GM23248 (cell line): ENCODE data around the gene CASP3. TPM values are rescaled to one million over a fixed set of nuclear protein-coding genes. Genes with fewer than 3 reads are reported as not detected.
"Not testable (repeated sequence)": the region's sequence is repeated elsewhere in the genome, so short reads cannot be mapped to it uniquely, and the experiment has no call there.

Experiments used
- DNase-seq: peaks from one replicate; pipeline ENCODE4 v3.0.0-alpha.2; 2015
- H2AFZ ChIP-seq: fragments of 200-600 bp; sonication (generic); 2 replicates; pipeline ENCODE4 v1.6.1; 2016; ENCODE audit warnings: antibody characterized with exemption
- H3F3A ChIP-seq: fragments of 200-600 bp; sonication (generic); 2 replicates; pipeline ENCODE4 v1.6.1; 2016; ENCODE audit warnings: mild to moderate bottlenecking, antibody characterized with exemption, mixed run types; ENCODE audit not compliant: insufficient read depth
- H3K27ac ChIP-seq: fragments of 200-600 bp; sonication (generic); 2 replicates; pipeline ENCODE4 v1.5.1; 2016; ENCODE audit warnings: mild to moderate bottlenecking
- H3K27me3 ChIP-seq: fragments of 200-600 bp; sonication (generic); replicated peaks from 2 replicates; pipeline ENCODE4 v1.6.1; 2016; ENCODE audit warnings: mild to moderate bottlenecking; ENCODE audit not compliant: insufficient read depth
- H3K36me3 ChIP-seq: fragments of 200-600 bp; sonication (generic); 2 replicates; pipeline ENCODE4 v1.6.1; 2016; ENCODE audit warnings: low read depth, mild to moderate bottlenecking
- H3K4me1 ChIP-seq: fragments of 200-600 bp; sonication (generic); 2 replicates; pipeline ENCODE4 v1.6.1; 2016; ENCODE audit warnings: mild to moderate bottlenecking; ENCODE audit not compliant: insufficient read depth
- H3K4me2 ChIP-seq: fragments of 200-600 bp; sonication (generic); one replicate; pipeline ENCODE4 v1.6.1; 2016; ENCODE audit warnings: mild to moderate bottlenecking; ENCODE audit not compliant: unreplicated experiment
- H3K4me3 ChIP-seq: fragments of 200-600 bp; sonication (generic); 2 replicates; pipeline ENCODE4 v1.5.1; 2016; ENCODE audit warnings: mild to moderate bottlenecking
- H3K79me2 ChIP-seq: fragments of 200-600 bp; sonication (generic); 2 replicates; pipeline ENCODE4 v1.6.1; 2016; ENCODE audit warnings: mild to moderate bottlenecking; ENCODE audit not compliant: insufficient read depth
- H3K9ac ChIP-seq: fragments of 200-600 bp; sonication (generic); 2 replicates; pipeline ENCODE4 v1.6.1; 2016; ENCODE audit warnings: mild to moderate bottlenecking
- H3K9me2 ChIP-seq: fragments of 200-600 bp; sonication (generic); 2 replicates; pipeline ENCODE4 v1.6.1; 2016; ENCODE audit warnings: mixed run types, mild to moderate bottlenecking, moderate library complexity; ENCODE audit not compliant: insufficient read depth
- H3K9me3 ChIP-seq: fragments of 200-600 bp; sonication (generic); one replicate; pipeline ENCODE4 v1.6.1; 2017; ENCODE audit warnings: low read depth
- H4K20me1 ChIP-seq: fragments of 200-600 bp; sonication (generic); 2 replicates; pipeline ENCODE4 v1.6.0; 2016; ENCODE audit not compliant: insufficient read depth
- EZH2 ChIP-seq: fragments of 200-600 bp; sonication (generic); IDR thresholded peaks from 2 replicates; pipeline ENCODE4 v1.6.1; 2018; ENCODE audit warnings: antibody characterized with exemption, mild to moderate bottlenecking; ENCODE audit not compliant: insufficient read depth, poor library complexity, severe bottlenecking
- EZH2phosphoT487 ChIP-seq: fragments of 200-600 bp; sonication (generic); IDR thresholded peaks from 2 replicates; pipeline ENCODE4 v1.6.1; 2018; ENCODE audit warnings: antibody characterized with exemption, moderate library complexity, mild to moderate bottlenecking, low read depth; ENCODE audit not compliant: insufficient read depth
- WGBS, 2 experiments: methylation state at CpG; one replicate each; pipeline ENCODE4 v1.1.6; 2015 to 2017; ENCODE audit warnings: low lambda C conversion rate in 2 of 2, low coverage in 1 of 2; ENCODE audit errors: missing lambda C conversion rate in 2 of 2; 5-methylcytosine and 5-hydroxymethylcytosine counted together
- in situ Hi-C: fragments of 300-500 bp; cut with MboI; formaldehyde crosslinking; loops from 2 replicates; pipeline ENCODE4 v1.15.0; 2020
- polyA plus RNA-seq: library from polyadenylated mRNA; unstranded; fragments of >200 nt; fragmentation: Nextera tagmentation; extraction: Ambion mirVana; gene quantifications from 2 replicates; pipeline ENCODE4 v1.2.1, GENCODE V29; 2016
- total RNA-seq: library from RNA; depleted of rRNA; stranded (reverse); fragments of >200 nt; shearing (Covaris generic); gene quantifications from 2 replicates; pipeline ENCODE4 v1.2.3, GENCODE V29; 2014

Gene CASP3
- total and polyA plus RNA-seq, 2 experiments from 2014 or later, result 50.7 to 53.4 TPM

DNA sequence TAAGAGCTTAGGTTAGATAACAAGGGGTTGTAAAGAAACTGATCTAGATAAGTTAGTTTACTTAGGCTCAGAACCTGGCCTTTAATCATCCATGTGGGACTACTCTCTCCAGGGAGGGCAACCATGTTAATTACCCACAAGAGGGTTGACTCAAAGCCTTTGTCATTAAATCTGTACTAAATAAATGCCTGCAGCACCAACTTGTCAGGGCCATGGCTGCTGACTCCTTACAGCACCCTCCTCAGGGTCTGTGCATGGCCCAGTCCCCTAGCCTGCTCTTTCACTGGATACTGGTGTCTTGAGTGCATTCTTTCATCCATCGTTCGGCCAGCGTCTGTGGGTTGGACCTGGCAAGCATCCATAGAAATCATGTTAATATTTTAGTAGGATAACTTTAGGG lies 34.7 kb downstream of the CASP3 start:
- Histone ChIP-seq H3F3A (no peaks in the 10 kb centered on the region), H3K9me3 (no peaks in the 10 kb centered on the region), H3K27ac (no peak overlapping the region), H3K9me2 (no peaks in the 10 kb centered on the region), H4K20me1 (no peaks in the 10 kb centered on the region), H3K9ac (no peak overlapping the region), H3K27me3 (no peaks in the 10 kb centered on the region), H3K4me1 (no peaks in the 10 kb centered on the region), H3K36me3 (no peaks in the 10 kb centered on the region), H2AFZ (no peak overlapping the region), H3K4me2 (no peak overlapping the region), H3K4me3 (no peak overlapping the region), H3K79me2 (no peaks in the 10 kb centered on the region)
- in situ Hi-C loops, result no loop called here
- WGBS, 2 experiments, result 83 to 86% methylated on average over 3 of the region's 3 CpGs
- DNase-seq, result no peak
- TF ChIP-seq EZH2phosphoT487 (no peak), EZH2 (no peak)

DNA sequence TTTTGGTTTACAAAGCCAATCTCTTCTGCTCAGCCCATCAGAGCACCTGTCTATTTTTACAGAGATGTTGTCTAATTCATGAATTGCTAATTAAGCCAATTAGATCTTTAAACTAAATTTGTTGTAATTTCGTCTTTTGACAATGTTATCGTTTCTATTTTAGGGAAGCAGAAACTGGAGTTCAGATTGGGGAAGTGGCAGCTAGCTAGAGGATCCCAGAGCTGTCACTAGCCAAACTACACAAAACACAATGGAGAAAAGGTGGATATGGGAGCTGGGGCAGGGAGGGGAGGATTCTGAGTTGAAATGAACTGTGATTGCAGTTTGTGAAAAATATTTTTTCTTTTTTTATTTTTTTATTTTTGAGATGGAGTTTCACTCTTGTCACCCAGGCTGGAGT lies 35.8 kb downstream of the CASP3 start:
- in situ Hi-C loops, result no loop called here
- Histone ChIP-seq H3K4me2 (no peak overlapping the region), H3K9me3 (no peaks in the 10 kb centered on the region), H4K20me1 (no peaks in the 10 kb centered on the region), H3K27ac (no peak overlapping the region), H3K36me3 (no peaks in the 10 kb centered on the region), H3K9me2 (no peaks in the 10 kb centered on the region), H2AFZ (no peak overlapping the region), H3K27me3 (no peaks in the 10 kb centered on the region), H3K9ac (no peak overlapping the region), H3K79me2 (no peaks in the 10 kb centered on the region), H3F3A (no peaks in the 10 kb centered on the region), H3K4me1 (no peaks in the 10 kb centered on the region), H3K4me3 (no peak overlapping the region)
- 43 to 62% methylated on average over 2 of the region's 2 CpGs for WGBS, 2 experiments
- no peak for TF ChIP-seq EZH2
- no peak for TF ChIP-seq EZH2phosphoT487
- DNase-seq, result no peak

DNA sequence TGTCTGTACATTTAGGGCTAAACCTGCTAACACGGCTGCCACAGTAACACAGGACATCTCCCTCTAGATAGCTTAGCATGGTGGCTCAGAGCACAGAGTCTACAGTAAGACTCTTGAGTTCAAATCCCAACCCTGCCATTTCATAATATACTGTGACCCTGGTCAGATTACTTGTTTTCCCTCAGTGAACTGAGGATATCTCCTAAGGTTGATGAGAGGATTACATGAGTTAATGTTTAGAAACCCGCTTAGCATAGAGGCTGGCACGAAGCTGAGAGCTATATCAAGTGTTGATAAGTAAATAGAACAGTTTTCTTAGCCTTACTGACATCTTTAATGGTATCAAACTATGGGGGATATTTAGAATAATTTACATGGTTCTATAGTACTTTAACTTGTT lies 37.2 kb downstream of the CASP3 start:
- in situ Hi-C loops, result no loop called here
- Histone ChIP-seq H3K9ac (no peak overlapping the region), H3K27me3 (no peaks in the 10 kb centered on the region), H3F3A (no peaks in the 10 kb centered on the region), H3K4me2 (no peak overlapping the region), H3K9me3 (no peaks in the 10 kb centered on the region), H2AFZ (no peak overlapping the region), H3K36me3 (no peaks in the 10 kb centered on the region), H3K4me1 (no peaks in the 10 kb centered on the region), H3K9me2 (no peaks in the 10 kb centered on the region), H4K20me1 (no peaks in the 10 kb centered on the region), H3K79me2 (no peaks in the 10 kb centered on the region), H3K4me3 (no peak overlapping the region), H3K27ac (no peak overlapping the region)
- WGBS, 2 experiments, result 42 to 43% methylated on average over 3 of the region's 3 CpGs
- DNase-seq, result no peak
- TF ChIP-seq EZH2 (no peak), EZH2phosphoT487 (no peak)

DNA sequence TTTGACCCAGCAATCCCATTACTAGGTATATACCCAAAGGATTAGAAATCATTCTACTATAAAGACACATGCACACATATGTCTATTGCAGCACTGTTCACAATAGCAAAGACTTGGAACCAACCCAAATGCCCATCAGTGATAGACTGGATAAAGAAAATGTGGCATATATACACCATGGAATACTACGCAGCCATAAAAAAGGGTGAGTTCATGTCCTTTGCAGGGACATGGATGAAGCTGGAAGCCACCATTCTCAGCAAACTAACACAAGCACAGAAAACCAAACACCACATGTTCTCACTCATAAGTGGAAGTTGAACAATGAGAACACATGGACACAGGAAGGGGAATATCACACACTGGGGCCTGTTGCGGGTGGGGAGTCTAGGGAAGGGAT lies 41.8 kb downstream of the CASP3 start:
- H3K4me2 ChIP-seq, H3K4me1 ChIP-seq, H3K9me3 ChIP-seq, H3F3A ChIP-seq, H3K9ac ChIP-seq, H2AFZ ChIP-seq, H3K27me3 ChIP-seq, H3K79me2 ChIP-seq, in situ Hi-C loops, H3K4me3 ChIP-seq, H4K20me1 ChIP-seq, DNase-seq, H3K36me3 ChIP-seq, H3K27ac ChIP-seq, H3K9me2 ChIP-seq: not testable (repeated sequence)
- 44 to 54% methylated on average over 2 of the region's 2 CpGs for WGBS, 2 experiments

DNA sequence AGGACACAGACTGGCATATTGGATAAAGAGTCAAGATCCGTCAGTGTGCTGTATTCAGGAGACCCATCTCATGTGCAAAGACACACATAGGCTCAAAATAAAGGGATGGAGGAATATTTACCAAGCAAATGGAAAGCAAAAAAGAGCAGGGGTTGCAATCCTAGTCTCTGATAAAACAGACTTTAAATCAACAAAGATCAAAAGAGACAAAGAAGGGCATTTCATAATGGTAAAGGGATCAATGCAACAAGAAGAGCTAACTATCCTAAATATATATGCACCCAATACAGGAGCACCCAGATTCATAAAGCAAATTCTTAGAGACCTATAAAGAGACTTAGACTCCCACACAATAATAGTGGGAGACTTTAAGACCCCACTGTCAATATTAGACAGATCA lies 46.4 kb downstream of the CASP3 start:
- H3K79me2 ChIP-seq, H3K27ac ChIP-seq, H2AFZ ChIP-seq, H3K9me2 ChIP-seq, H3K4me3 ChIP-seq, H3K4me2 ChIP-seq, H3K9me3 ChIP-seq, H3K4me1 ChIP-seq, H3K27me3 ChIP-seq, DNase-seq, in situ Hi-C loops, H3K9ac ChIP-seq, H3K36me3 ChIP-seq, H3F3A ChIP-seq, H4K20me1 ChIP-seq: not testable (repeated sequence)
- 0% methylated on average over 1 of the region's 1 CpG for WGBS, 2 experiments

DNA sequence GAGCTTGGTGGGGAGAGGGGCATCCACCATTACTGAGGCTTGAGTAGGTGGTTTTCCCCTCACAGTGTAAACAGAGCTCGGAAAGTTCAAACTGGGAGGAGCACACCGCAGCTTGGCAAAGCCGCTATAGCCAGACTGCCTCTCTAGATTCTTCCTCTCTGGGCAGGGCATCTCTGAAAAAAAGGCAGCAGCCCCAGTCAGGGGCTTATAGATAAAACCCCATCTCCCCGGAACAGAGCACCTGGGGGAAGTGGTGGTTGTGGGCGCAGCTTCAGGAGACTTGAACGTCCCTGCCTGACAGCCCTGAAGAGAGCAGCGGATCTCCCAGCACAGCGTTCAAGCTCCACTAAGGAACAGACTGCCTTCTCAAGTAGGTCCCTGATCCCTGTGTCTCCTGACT lies 48.3 kb downstream of the CASP3 start:
- H3K4me2 ChIP-seq, DNase-seq, H3K9ac ChIP-seq, H3K9me2 ChIP-seq, H3K79me2 ChIP-seq, H3K4me3 ChIP-seq, in situ Hi-C loops, H4K20me1 ChIP-seq, H2AFZ ChIP-seq, H3F3A ChIP-seq, H3K9me3 ChIP-seq, H3K27me3 ChIP-seq, H3K27ac ChIP-seq, H3K36me3 ChIP-seq, H3K4me1 ChIP-seq: not testable (repeated sequence)
- 61 to 69% methylated on average over 7 to 8 of the region's 8 CpGs for WGBS, 2 experiments
